ENCODE data around the gene TNPO2. TPM values are rescaled to one million over a fixed set of nuclear protein-coding genes. Genes with fewer than 3 reads are reported as not detected.

The TNPO2 gene
- total and polyA plus RNA-seq, 2 of the 13 experiments (the other 11 are each of a cell fraction or from before 2014, with no cell fraction given) = 31.7 to 61.0 TPM

GRCh38 chr19:12722566-12723380 is 959 bp downstream of the TNPO2 start (continued):
- TF ChIP-seq ZNF468 (CRISPR knock-in tag; IDR thresholded peaks at IDR 0.05) (no peak), NFATC3 (CRISPR knock-in tag; IDR thresholded peaks at IDR 0.05) (no peak), ZNF503 (CRISPR knock-in tag; IDR thresholded peaks at IDR 0.05) (no peak), HINFP (CRISPR knock-in tag; IDR thresholded peaks at IDR 0.05; ENCODE audit: low read depth) (0 out of 2 replicates have a peak, but pooled peaks have one; percentile 56), ELF3 (CRISPR knock-in tag; IDR thresholded peaks at IDR 0.05) (peak; percentile 58; the same call in 1 of the 2 replicates), CHD4 (IDR thresholded peaks at IDR 0.05; ENCODE audit: borderline replicate concordance, low read length) (no peak), ZBTB1 (CRISPR knock-in tag; IDR thresholded peaks at IDR 0.05; ENCODE audit: borderline replicate concordance) (no peak), UBTF (CRISPR knock-in tag; IDR thresholded peaks at IDR 0.05) (no peak), IRF2 (CRISPR knock-in tag; IDR thresholded peaks at IDR 0.05) (peak; percentile 86)
